ENCODE results near the gene SSNA1.

SSNA1 gene

GRCh38 chr9:137184881-137185660 is 3.4 kb upstream of the SSNA1 start:
- DNase-seq = no peak

GRCh38 chr9:137185921-137186320 is 2.6 kb upstream of the SSNA1 start:
- DNase-seq = no peak

- DNase-seq = no peak
Observed at GRCh38 chr9:137186385-137186784, 2.1 kb upstream of the SSNA1 start.

- no peak for DNase-seq
Observed at GRCh38 chr9:137187386-137187785, 1.1 kb upstream of the SSNA1 start.

- DNase-seq = no peak
Observed at GRCh38 chr9:137188086-137188489, 388 bp upstream of the SSNA1 start.

- no peak for DNase-seq
Observed at GRCh38 chr9:137189297-137190295, 1.1 kb downstream of the SSNA1 start.

GRCh38 chr9:137190315-137190856 is 1.9 kb downstream of the SSNA1 start:
- no peak for DNase-seq

GRCh38 chr9:137191245-137191644 is 2.8 kb downstream of the SSNA1 start:
- DNase-seq = no peak

- DNase-seq = no peak
Observed at GRCh38 chr9:137191691-137192447, 3.4 kb downstream of the SSNA1 start.

- no peak for DNase-seq
Observed at GRCh38 chr9:137192448-137192780, 3.9 kb downstream of the SSNA1 start.

- DNase-seq = no peak
Observed at GRCh38 chr9:137192859-137193258, 4.4 kb downstream of the SSNA1 start.

- DNase-seq = no peak
Observed at GRCh38 chr9:137193771-137194170, 5.3 kb downstream of the SSNA1 start.

GRCh38 chr9:137194388-137194787 is 5.9 kb downstream of the SSNA1 start:
- no peak for DNase-seq

GRCh38 chr9:137194909-137195308 is 6.4 kb downstream of the SSNA1 start:
- peak; percentile 75 for DNase-seq

GRCh38 chr9:137195525-137196220 is 7.2 kb downstream of the SSNA1 start:
- DNase-seq = peak; percentile 94

GRCh38 chr9:137198051-137198901 is 9.8 kb downstream of the SSNA1 start:
- DNase-seq = peak; percentile 14

GRCh38 chr9:137198902-137199283 is 10.4 kb downstream of the SSNA1 start:
- no peak for DNase-seq

GRCh38 chr9:137199411-137200121 is 11.1 kb downstream of the SSNA1 start:
- DNase-seq = no peak

GRCh38 chr9:137200311-137201204 is 12.1 kb downstream of the SSNA1 start, which contains the start of gene TPRN:
TSS of gene TPRN (minus strand) at chr9:137200741. CDS start at chr9:137200711, 30 bp downstream.
- peak; percentile 96 for DNase-seq

Data from NCI-H510A treated with DMSO at 0.1 percent for 48 hours (cell line).